22Rv1 (cell line): ENCODE results near the gene AGAP1.

Experiments
- CTCF ChIP-seq: fragments of 450-650 bp; IDR thresholded peaks from 2 replicates; pipeline ENCODE4 v1.5.1; 2017; ENCODE audit warnings: mild to moderate bottlenecking
- ZFX ChIP-seq: fragments of 450-650 bp; IDR thresholded peaks from 2 replicates; pipeline ENCODE4 v1.6.1; 2017; ENCODE audit warnings: antibody characterized with exemption, borderline replicate concordance

- no peak for TF ChIP-seq CTCF
- TF ChIP-seq ZFX, result no peak
These were observed 486.1 kb downstream of the AGAP1 start for GRCh38 chr2:235979753-235980435.
